Lower leg skin (tissue), 4 donors: ENCODE results near the gene ITIH4. TPM values are rescaled to one million over a fixed set of nuclear protein-coding genes. Genes with fewer than 3 reads are reported as not detected.

Source experiments
- DNase-seq, 2 donors: peaks; one replicate each; pipeline ENCODE4 v3.0.0-alpha.2; 2019; ENCODE audit warnings: low spot score in 2 of 2
- H3K4me3 ChIP-seq: fragments of 200-600 bp; sonication (generic); 2 replicates; pipeline ENCODE4 v1.5.1; 2017; ENCODE audit warnings: mild to moderate bottlenecking, low read depth; ENCODE audit not compliant: poor library complexity, severe bottlenecking
- POLR2A ChIP-seq, 2 donors: fragments of 450-650 bp; IDR thresholded peaks; one replicate each; pipeline ENCODE4 v1.6.1; 2016 to 2017; ENCODE audit warnings: antibody characterized with exemption in 2 of 2, mild to moderate bottlenecking in 1 of 2, moderate library complexity in 1 of 2
- WGBS, 2 donors: methylation state at CpG; one replicate each; pipeline ENCODE4 v1.1.5; 2018; 5-methylcytosine and 5-hydroxymethylcytosine counted together
- intact Hi-C: fragments of 100-400 bp; cut with DNase I; formaldehyde crosslinking; loops from one replicate; pipeline ENCODE4 v1.15.0; 2023; ENCODE audit warnings: low total_unique reads
- microRNA-seq, 2 donors: library from miRNA; unstranded; fragments of <30 nt; microRNA quantifications; one replicate each; pipeline ENCODE4, GENCODE V29; 2016; ENCODE audit warnings: borderline replicate concordance in 2 of 2, borderline number of aligned reads in 1 of 2
- total RNA-seq, 4 donors: library from RNA; depleted of rRNA; stranded (reverse); fragments of >200 nt; gene quantifications; one replicate each; pipeline ENCODE4 v1.1.0, GENCODE V29; 2016
- TF ChIP-seq, protein P1 (sequence below), 3 donors: fragments of 450-650 bp; IDR thresholded peaks; one replicate each; pipeline ENCODE4 v1.5.1; 2016; ENCODE audit warnings: antibody characterized with exemption in 3 of 3, mild to moderate bottlenecking in 3 of 3, moderate library complexity in 2 of 3

The ITIH4 gene
- total RNA-seq, 4 donors from 2014 or later = 0.38 to 3.6 (median 2.5) TPM

DNA sequence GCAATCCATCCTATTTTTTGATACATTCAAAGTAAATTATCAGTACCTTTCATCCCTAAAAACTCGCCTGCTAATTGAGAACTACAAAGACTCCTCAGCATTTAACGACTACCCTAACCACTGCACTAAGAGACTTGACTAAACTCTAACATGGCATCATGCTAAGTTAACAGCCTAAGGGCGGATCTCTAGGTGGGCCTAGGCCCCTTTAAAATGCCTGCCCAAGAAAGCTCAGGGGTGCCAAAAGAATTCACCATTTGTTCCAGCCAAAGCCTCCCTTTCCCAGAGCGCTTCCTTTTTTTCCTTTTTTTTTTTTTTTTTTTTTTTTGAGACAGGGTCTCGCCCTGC is 59.2 kb downstream of the ITIH4 start:
- 44 to 48% methylated on average over 5 of the region's 5 CpGs for WGBS, 2 donors

DNA sequence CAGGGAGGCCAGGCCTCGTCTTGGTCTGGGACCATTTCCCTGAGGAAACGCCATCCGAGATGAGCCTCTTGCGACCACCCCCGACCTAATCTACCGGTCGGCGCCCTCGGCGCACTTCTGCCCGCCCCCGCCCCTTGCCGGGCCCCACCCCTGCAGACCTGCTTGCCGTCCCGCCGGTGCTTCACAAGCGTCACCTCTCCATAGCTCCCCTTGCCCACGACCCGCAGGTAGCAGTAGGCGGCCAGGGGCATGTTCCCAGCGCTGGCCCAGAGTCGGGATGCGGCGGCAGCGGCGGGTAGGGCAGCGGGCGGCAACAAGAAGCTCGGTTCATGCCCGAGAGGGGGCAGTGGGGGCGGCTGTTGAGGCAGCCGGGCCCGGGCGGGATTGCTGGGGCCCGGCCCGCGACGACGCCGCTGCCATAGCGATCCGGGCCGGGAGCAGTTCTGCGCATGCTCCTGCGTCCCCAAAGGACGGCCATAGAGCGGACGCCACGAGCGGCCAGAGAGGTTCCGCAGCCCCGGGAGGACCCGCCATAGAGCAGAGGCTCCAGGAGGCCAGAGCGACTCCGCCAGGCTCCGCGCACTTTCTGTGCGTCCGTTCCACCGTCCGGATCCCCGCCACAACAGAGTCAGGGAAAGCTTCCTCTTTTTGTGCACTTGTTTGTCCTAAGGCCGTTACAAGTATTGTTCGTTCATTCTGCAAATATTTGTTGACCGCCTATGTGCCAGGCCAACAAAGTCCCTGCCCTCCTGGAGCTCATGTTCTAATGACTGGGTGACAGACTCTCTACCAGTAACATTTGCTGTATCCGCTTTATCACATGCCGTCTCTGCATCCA is 59.8 kb downstream of the ITIH4 start, which contains the start of gene NEK4:
Gene NEK4, minus strand, starts transcription at position 445 of the 838 bp plus-strand sequence. Its CDS starts 194 bp downstream, at position 251.
- 0 to 1% methylated on average over 34 to 50 of the region's 67 CpGs for WGBS, 2 donors
- H3K4me3 ChIP-seq = peak within 1 kb of the TSS; percentile 97
- intact Hi-C loops = no loop called here
- peak; percentile 85 to 98 for DNase-seq
- TF ChIP-seq POLR2A (IDR thresholded peaks at IDR 0.05) = no peak
- TF ChIP-seq, protein P1, sequence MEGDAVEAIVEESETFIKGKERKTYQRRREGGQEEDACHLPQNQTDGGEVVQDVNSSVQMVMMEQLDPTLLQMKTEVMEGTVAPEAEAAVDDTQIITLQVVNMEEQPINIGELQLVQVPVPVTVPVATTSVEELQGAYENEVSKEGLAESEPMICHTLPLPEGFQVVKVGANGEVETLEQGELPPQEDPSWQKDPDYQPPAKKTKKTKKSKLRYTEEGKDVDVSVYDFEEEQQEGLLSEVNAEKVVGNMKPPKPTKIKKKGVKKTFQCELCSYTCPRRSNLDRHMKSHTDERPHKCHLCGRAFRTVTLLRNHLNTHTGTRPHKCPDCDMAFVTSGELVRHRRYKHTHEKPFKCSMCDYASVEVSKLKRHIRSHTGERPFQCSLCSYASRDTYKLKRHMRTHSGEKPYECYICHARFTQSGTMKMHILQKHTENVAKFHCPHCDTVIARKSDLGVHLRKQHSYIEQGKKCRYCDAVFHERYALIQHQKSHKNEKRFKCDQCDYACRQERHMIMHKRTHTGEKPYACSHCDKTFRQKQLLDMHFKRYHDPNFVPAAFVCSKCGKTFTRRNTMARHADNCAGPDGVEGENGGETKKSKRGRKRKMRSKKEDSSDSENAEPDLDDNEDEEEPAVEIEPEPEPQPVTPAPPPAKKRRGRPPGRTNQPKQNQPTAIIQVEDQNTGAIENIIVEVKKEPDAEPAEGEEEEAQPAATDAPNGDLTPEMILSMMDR (IDR thresholded peaks at IDR 0.05) = no peak

More for the DNA sequence above, 59.2 kb downstream of the ITIH4 start:
- H3K4me3 ChIP-seq = peak overlapping the region; percentile 97
- no peak for TF ChIP-seq POLR2A (IDR thresholded peaks at IDR 0.05)
- TF ChIP-seq, protein P1 (IDR thresholded peaks at IDR 0.05) = no peak
- no peak for DNase-seq
- intact Hi-C loops = no loop called here

DNA sequence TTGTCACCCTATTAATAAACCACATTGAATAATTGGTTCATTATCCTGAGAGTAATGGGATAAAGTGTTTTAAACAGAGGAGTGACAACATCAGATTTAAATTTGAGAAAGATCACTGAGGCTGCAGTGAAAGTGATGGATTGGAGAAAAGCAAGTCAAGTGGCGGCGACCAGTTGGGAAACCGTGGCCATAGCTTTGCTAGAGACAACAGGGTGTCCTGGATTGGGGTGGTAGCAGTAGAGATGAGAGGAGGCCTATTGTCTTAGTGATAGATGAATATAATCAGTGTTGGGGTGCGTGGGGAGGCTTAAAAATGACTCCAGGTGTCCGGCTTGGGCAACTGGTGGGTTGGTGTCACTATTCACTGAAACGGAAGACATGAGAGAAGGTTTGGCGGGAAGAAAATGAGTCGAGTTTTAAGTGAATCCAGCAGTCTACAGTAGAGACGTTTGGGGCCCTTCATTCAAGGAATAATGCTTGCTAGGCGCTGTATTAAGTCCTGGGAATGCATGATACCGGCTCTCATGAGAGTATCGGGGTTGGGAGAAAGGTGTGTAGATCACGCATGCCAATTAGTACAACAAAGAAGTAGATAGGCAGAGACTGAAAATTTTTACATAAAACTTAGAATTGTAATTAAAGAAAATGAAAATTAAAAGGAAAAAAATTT is 60.6 kb downstream of the ITIH4 start:
- peak in 1 of 2 donors; percentile 63 for DNase-seq
- 22% methylated on average over 13 of the region's 13 CpGs for WGBS, 2 donors
- TF ChIP-seq, protein P1 (IDR thresholded peaks at IDR 0.05) = no peak
- TF ChIP-seq POLR2A (IDR thresholded peaks at IDR 0.05) = no peak
- intact Hi-C loops = no loop called here
- H3K4me3 ChIP-seq = peak overlapping the region; percentile 97

DNA sequence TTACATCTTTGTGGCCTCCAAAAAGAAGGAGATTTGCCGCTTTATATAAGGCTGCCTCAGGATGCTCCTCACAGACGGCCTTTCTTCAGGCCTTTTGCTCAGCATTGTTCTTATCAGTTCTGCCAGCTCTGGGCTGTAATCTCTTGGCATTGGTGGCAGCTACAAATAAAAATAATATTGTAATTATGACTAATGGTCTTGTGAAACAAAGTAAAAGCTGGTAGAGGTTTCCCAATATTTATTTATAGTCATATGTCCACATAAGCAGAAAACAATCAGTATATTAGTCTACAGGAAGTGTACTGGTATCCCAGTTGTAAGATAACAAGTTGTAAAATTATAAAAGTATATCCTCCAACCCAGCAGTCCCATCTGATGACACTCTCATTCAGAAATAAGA is 67.0 kb downstream of the ITIH4 start:
- TF ChIP-seq, protein P1 (IDR thresholded peaks at IDR 0.05) = no peak
- no peak for TF ChIP-seq POLR2A (IDR thresholded peaks at IDR 0.05)
- intact Hi-C loops = no loop called here
- H3K4me3 ChIP-seq = no peak overlapping the region
- DNase-seq = no peak
- 85 to 94% methylated on average over 2 of the region's 2 CpGs for WGBS, 2 donors

Small RNA genes lying within 50 kb of the gene (microRNA-seq; reads per million reads assigned to microRNA genes)
- 0 reads per million in 2 donors for gene MIR8064

Other genes starting within 250 kb of the ITIH4 start
- gene PBRM1, start 144.8 kb downstream of the ITIH4 start, total RNA-seq = 10 to 100 TPM; 51.6 to 78.7 (median 74.0) TPM
- gene GNL3, start 144.6 kb downstream of the ITIH4 start, total RNA-seq = 100 to 1,000 TPM in 1 of 4 donors, 10 to 100 TPM in 3; 79.3 to 111 (median 86.4) TPM
- gene GLT8D1, start 124.9 kb downstream of the ITIH4 start, total RNA-seq = 10 to 100 TPM; 27.4 to 41.9 (median 35.9) TPM
- 100 to 1,000 TPM in 2 of 4 donors, 10 to 100 TPM in 2; 80.4 to 134 (median 101) TPM for gene SPCS1, start 124.6 kb downstream of the ITIH4 start, total RNA-seq
- gene NEK4, start 59.7 kb downstream of the ITIH4 start, total RNA-seq = 10 to 100 TPM in 2 of 4 donors, 1 to 10 TPM in 2; 9.2 to 15.9 (median 12.7) TPM
- gene ITIH1, start 53.1 kb downstream of the ITIH4 start, total RNA-seq = under 1 TPM in 1 of 4 donors, not detected in 3; 0.39 TPM
- gene ITIH3, start 35.9 kb downstream of the ITIH4 start, total RNA-seq = 10 to 100 TPM in 1 of 4 donors, 1 to 10 TPM in 1, under 1 TPM in 2; 0.17 to 19.3 (median 0.97) TPM
- 10 to 100 TPM in 1 of 4 donors, 1 to 10 TPM in 3; 5.5 to 13.1 (median 7.9) TPM for gene MUSTN1, start 4.3 kb upstream of the ITIH4 start, total RNA-seq
- gene STIMATE, start 66.9 kb upstream of the ITIH4 start, total RNA-seq = 10 to 100 TPM; 12.7 to 20.7 (median 16.1) TPM
- 10 to 100 TPM in 3 of 4 donors, 1 to 10 TPM in 1; 9.5 to 24.3 (median 14.4) TPM for gene SFMBT1, start 215.4 kb upstream of the ITIH4 start, total RNA-seq